Left renal pelvis (tissue), 4 donors: Measurements from ENCODE around the gene DYRK2. TPM values are rescaled to one million over a fixed set of nuclear protein-coding genes. Genes with fewer than 3 reads are reported as not detected.

ENCODE experiments used
- DNase-seq, 4 donors: peaks; one replicate each; pipeline ENCODE4 v3.0.0-alpha.2; 2013; ENCODE audit warnings: low read depth in 4 of 4, low spot score in 3 of 4
- polyA plus RNA-seq, 4 donors: library from polyadenylated mRNA; unstranded; fragments of 120-200 nt; gene quantifications; one replicate each; pipeline ENCODE4 v1.2.1, GENCODE V29; 2013; ENCODE audit not compliant: insufficient read length in 4 of 4

DYRK2 gene
- polyA plus RNA-seq, 4 donors: 26.8 to 31.4 (median 29.3) TPM

DNA sequence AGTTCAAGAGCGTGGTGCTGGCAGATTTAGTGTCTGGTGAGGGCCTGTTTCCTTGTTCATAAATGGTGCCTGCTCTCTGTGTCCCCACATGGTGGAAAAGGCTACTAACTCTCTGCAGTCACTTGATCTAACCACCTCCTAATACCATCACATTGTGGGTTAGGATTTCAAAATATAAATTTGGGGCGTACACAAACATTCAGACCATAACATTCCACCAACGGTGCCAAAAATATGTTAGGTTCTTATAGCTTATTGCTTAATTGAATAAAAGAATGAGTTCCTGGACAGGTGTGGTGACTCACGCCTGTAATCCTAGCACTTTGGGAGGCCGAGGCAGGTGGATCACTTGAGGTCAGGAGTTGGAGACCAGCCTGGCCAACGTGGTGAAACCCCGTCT, 3.4 kb upstream of the DYRK2 start:
- DNase-seq: no peak

DNA sequence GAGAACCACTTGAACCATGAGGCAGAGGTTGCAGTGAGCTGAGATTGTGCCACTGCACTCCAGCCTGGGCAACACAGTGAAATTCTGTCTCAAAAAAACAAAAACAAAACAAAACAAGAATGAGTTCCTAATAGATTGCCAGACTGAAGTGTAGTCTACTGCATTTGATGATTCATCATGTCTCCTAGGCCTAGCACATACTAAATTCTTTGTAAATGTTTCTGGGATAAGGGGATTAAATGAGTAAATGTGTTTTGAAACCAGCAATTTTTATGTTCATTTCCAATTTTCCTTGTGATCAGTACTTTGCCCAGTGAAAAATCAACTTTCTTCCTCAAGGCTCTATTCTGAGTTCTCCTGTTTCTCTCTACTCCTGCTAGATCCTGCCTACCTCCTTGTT, 2.9 kb upstream of the DYRK2 start:
- DNase-seq: no peak

DNA sequence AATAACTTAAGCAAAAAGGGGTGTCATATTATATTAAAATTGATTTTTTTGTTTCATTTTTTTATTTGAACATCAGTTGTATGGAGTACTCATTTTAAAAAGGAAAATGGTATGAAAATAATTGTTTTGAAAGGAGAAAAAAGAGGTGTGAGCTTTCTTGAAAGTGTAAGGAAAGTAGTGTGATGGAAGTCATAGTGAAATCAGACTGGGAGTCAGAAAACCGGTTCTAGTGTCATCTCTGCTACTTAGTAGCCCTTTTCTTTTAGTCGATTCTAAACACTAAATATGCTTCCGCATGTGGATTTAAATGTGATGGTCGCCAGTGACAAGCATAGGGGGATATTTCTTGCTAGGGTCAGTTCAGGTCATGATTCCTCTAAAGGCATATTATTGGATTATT, 1.8 kb upstream of the DYRK2 start:
- DNase-seq: no peak

DNA sequence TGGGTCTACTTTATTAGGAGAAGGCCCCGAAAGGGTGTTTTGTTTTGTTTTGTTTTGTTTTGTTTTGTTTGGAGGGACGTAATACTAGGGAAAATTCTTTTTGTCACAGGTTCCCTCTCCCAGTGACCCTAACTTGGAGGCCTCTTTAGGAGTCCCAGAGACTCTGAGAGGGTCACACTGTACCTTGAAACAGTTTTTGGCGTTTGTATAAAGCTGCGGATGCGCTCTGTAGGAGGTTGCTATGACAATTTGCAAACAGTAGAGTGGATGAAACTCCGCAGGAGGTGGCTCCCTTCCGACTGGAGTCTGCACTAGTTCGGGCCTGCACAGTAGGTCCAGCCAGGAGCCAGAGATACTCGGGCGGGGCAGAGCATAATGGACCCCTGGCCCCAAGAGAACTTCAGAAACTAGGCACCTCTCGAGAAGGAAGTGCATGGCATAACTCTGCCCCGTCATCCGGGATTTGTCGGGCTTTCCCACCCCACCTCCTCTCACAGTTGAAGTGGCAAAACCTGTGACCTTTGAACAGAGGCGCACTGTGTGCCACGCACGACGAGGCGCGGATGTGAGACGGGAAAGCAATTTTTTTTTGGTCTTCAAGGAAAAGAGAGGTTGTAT, 1.3 kb upstream of the DYRK2 start:
- DNase-seq: no peak

DNA sequence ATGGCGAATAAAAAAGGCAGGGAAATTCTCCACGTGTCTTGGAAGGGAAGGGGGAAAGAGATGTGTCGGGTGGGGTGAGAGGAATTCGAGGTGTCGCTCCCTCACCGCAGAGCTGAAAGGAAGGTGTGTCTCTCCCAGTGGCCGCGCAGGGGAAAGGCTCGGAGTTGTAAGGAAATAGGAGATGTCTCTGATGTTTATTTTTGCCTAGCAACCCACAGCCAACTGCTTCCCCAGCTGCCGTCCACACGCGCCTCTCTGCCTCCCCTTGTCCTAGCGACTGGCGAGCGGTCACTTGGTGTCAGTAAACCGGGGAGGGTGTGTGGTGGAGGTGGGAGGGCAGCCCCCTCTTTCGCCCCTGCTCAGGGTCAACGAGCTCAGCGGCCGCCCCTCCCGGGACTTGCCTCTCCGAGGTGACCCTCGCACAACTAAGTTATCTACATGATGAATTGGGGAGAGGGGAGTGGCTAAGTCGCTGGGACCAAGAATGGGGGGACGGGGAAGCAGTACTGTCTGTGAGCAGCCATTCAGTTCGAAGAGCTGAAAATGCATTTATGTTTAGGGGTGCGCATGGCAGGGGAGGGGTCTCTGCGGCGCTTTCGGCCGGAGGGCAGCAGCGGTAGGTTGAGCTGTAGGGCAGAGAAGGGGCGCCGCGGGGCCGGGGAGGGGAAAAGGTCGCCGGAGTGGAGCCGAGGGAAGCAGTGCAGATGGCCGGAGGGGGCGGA, 585 bp upstream of the DYRK2 start:
- peak; percentile 69 to 84 (median 78) for DNase-seq

DNA sequence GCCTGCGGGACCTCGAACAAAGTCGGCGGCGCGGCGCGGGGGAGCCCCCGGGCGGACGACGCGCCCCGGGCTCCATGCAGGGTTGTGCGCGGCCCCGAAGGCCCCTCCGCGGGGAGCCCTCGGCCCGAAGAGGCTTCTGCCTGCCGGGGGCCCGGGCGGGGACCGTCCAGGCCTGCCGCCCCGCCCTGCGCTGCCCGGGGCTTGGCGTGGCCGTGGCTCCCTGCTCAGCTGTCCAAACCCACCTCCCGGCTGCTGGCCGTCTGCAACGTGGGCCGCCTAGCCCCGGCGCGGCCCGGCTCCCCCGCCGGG, 670 bp downstream of the DYRK2 start:
- no peak for DNase-seq

DNA sequence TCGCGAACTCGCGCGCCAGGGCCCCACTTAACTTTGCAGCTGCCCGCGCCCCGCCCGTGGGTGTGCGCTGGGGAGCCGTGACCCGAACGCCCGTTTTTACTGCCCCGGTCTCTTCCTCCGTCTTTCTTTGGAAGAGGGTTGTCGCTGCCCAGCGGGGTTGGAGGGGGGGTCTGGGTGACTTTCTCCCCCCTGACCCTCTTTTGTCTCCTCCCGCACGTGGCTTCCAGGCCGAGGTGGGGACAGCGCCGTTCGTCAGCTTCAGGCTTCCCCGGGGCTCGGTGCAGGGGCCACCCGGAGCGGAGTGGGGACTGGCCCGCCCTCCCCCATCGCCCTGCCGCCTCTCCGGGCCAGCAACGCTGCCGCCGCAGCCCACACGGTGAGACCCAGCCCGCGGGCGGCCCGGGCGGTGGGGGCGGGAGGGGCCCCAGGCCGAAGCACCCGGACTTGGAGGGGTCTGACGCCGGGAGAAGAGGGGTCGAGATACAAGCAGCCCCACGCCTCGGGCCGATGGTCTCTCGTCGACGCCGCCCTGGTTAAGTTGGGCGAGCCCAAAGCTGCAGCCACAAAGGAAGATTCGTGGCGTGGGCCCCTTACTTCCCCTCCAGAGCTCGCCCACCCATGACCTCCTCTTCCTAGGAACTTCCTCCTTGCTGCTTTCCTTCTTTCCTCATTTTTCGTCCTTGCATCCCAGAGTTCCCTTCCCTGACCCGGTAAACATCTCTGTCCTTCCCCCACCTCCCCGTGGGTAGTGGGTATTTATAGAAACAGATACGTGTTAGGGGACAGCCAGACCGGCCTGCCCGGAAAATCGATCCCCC, 1.2 kb downstream of the DYRK2 start:
- peak in 1 of 4 donors; percentile 24 for DNase-seq

DNA sequence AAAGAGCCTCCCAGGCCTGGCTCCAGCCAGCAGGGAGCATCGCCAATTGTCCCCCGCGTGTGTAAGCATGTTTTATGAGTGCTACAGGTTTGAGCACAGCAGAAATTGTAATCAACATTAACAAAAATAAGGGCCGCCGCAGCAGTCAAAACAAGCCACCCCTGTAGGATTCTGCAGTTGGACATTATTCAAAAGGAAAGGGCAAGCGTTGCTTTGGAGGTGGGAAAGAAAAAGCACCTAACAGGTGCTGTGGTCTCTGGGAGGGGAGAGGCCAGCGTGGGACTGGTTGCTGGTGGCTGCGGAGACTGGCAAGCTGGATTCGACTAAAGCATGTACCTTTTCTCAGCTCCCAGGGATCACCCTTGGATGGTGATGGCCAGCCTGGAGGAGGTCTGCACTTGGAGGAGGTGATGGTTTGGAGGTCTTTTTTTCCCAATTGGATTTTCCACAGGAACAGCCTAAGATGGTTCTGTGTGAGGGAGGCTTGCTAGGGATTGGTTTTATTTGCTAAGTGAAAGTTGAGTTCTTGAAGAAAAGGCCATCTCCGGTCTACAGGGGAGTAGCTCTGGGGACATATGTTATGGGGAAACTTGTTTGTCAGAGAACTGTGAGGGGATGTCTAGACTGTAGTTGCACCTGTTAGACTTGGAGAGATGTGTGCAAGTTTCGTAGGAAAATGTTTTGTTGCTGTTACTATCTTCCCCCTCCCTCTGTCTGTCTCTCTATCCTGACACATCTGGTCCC, 2.0 kb downstream of the DYRK2 start:
- no peak for DNase-seq

DNA sequence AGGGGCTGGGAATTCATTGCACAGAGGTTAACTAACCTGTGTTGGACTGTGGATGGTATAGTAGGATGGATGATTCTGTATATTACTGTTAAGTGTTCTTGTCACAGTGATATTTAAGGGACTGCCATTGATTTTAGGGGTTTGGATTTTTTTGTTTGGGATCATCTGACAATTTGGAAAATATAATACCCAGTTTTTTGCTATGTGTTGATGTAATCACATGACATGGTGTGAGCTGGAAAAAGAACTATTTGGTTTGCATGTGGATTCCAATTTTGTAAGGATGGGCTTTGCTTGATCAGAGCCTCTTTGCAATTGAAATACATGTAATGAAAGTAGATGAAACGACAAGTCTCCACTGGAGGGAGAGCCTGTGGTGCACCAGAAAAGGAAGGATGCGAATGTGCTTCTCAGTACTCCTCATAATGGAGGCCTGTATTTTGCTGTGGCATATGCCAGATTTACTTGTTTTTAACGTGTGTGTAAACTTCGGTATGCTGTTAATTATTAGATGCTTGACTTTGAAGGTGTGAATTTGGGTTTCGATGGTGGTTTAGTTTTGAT, 2.7 kb downstream of the DYRK2 start:
- DNase-seq: no peak

DNA sequence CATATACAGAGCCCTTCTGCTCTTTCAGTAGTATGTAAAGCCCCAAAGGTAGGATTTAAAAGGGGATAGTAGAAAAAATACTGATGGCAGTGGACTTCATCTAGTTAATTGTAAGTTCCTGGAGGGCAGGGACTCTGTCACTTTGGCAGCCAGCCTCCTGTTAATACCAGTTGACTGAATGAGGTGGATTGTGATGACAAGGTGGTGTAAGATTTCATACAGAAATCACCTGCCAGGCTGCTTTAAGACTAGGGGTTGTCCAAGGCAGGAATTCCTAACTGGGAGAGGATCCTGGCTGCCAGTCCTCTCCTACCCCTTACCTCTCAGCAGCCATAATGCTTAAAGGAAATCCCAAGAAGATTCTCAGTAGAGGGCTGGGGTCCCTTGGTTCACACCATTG, 7.3 kb downstream of the DYRK2 start:
- DNase-seq: no peak

DNA sequence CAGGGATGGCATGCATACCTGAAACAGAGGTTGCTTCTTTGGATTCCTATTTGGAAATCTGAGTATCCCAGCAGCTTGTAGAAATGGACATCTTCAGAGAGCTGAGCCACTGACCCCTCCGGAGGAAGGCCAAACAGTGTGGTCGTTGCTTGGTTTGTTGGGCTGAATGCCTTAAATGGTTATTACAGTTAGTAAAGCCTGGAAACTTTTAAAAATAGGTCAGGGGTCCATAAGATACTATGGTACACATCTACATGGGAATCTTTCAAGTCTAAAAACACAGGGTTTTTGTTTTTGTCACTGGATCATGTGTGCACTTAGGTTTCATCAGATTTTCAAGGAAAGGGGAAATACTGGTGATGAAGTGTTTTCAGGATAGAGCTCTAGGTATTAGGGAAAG, 7.7 kb downstream of the DYRK2 start:
- DNase-seq: no peak

DNA sequence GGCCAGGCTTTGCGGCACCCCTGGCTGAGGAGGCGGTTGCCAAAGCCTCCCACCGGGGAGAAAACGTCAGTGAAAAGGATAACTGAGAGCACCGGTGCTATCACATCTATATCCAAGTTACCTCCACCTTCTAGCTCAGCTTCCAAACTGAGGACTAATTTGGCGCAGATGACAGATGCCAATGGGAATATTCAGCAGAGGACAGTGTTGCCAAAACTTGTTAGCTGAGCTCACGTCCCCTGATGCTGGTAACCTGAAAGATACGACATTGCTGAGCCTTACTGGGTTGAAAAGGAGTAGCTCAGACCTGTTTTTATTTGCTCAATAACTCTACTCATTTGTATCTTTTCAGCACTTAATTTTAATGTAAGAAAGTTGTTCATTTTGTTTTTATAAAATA, 9.9 kb downstream of the DYRK2 start:
- no peak for DNase-seq

DNA sequence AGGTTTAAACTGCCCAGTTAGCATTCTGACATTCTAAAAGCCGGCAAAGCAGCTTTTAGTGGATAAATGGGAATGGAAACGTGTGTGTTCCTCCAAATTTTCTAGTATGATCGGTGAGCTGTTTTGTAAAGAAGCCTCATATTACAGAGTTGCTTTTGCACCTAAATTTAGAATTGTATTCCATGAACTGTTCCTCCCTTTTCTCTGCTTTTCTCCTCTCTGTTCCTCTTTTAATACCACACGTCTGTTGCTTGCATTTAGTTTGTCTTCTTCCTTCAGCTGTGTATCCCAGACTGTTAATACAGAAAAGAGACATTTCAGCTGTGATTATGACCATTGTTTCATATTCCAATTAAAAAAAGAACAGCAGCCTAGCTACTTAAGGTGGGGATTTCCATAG, 10.7 kb downstream of the DYRK2 start:
- no peak for DNase-seq

DNA sequence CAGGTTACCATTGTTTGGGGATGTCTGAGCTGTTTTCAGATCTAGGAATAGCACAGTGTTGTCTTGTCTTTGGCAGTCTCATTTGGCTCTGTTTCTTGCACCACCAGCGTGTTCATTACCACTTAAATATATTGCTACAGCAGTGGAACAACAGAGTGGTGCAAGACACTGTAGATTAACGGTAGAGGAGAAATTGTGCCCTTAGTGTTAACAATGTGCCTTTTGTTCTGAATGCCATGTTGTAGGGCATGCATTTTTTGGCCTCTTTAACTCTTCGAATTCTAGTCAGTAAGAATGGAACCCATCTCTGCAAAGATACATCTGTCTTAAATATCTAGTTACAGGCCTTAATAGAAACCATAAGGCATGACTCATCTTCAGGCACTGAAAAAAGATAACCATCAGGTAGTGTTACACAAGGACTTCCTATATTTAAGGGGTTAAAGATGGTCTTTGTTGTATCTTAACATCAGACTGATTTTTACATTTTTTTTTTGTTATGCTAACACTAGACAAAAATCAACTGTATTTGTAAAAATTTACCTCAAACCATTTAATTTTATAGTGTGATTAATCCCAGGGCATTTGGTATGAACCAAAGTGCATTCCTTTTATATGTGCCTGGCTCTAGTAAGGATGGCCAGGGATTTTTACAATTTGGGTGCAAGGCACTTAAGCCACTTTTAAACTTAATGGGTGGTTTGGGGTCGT, 12.9 kb downstream of the DYRK2 start:
- no peak for DNase-seq

DNA sequence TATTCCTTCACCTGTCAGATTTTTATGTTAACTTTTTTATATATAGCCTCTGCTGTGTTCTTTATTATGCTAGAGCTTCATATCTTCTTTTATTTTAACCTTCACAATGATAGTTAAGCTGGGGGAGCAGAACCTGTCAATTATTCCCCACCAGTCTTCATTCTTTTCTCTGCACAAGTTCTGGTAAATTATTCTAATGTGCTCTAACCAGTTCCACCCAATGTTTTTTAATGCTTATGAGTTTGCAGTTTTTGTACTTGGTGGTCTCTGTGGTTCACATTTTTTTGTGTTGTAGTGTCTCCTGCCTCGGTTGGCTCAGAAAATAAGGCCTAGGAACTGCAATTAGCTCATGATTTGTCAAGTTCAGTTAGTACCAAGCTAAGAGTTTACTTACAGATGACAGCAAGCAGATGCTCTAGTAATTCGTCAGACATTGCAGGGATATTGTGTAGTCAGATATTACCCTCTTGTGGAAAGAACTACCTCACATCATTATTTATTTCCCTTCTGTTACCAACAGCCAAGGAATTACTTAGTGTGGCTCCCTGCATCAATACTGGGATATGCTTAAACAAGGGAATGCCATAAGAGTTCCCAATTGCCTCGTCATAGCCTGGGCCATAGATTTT, 14.5 kb downstream of the DYRK2 start:
- DNase-seq: no peak

DNA sequence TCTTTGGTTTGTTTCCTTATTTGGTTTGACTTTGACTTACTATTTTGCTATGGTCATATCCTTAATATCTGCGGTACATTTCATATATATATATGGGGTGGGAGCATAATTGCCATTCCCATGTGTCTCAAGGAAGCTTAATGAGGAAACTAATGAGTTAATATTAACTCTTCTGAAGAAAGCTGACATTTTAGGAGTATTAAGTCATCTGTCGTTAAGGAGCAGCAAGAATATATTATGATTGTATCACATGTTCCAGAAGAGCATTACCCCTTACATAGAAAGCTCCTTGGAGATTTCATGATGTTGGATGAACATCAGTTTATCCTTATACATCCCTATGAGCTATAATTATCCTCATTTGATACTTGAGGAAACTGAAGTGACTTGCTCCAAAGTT, 15.6 kb downstream of the DYRK2 start:
- no peak for DNase-seq

DNA sequence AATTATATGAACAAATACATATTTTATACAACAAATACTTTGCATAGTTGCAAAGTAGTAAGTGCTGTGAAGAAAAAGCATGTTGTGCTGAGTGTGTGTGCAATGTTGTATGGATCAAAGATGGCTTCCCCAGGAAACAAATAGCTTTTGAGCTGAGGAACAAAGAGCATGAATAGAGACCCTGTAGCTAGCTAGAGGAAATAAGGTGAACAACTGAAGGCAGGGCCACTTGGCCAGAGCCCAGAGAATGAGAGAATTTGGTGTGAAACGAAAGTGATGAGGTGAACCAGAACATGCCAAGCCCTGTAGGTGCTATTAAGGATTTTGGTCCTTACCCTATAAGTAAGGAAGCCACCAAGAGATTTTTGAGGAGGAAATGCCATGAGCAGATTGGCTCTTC, 17.1 kb downstream of the DYRK2 start:
- no peak for DNase-seq

DNA sequence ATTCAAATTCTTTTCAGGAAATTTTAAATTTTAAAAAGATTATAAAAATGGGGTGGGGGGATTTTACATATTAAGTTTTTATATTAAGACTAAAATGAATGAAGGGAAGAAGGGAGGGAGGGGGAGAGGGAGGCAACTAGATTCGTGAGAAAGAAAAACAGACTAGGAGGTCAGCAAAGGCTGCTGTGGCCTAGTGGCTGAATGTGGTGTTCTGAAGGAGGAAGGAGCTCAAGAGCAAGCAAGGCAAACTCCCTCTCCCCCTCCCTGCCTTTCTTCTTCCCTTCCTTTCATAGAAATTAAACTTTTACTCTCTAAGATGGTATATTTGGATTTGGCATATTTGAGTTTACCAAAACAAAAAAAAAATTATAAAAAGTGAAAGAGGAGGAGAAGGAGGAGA, 18.1 kb downstream of the DYRK2 start:
- no peak for DNase-seq

DNA sequence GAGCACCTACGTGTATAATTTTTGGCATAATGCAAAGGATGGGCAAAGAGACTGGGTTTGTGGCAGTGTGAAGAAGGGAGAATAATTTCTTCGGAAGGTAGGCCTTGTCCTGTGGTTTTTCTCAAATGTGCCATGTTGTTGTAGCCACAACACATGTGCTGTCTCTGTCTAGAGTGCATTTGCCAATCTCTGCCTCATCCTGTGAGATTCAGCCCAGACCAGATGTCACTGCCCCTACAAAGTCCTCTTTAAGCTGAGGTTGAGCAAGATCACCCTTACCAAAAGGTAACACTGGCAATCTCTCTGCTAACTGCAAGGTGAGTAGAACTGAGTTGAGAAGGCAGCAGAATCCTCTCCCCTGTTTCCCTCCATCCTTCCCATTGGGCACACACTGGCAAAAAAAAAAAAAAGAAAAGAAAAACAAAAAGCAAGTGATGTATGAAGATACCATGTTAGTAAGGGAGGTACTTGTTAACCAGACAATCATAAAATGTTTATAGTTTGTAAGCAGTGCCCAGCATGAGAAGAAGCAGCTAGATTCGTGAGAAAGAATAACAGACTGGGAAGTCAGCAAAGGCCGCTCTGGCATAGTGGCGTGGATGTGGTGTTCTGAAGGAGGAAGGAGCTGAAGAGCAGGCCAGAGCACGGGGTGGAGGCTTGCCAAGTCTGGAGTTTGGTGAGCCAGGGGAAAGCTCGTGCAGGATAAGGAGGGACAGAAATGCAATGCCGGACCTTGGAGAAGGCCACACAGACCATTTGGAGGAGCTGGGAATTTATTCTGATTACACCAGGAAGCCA, 18.9 kb downstream of the DYRK2 start:
- no peak for DNase-seq
